ENCODE measurements around the gene FAM131B. TPM values are rescaled to one million over a fixed set of nuclear protein-coding genes. Genes with fewer than 3 reads are reported as not detected.

The FAM131B gene
- total RNA-seq, 1 donor: 3.2 TPM

GRCh38 chr7:143375298-143376034, 13.0 kb upstream of the FAM131B start:
- no peak for TF ChIP-seq CTCF (IDR thresholded peaks at IDR 0.05; ENCODE audit: insufficient read depth, low read length)
- no peak overlapping the region for H3K4me3 ChIP-seq (ENCODE audit: low read depth, low read length)
- no peak for DNase-seq (ENCODE audit: low read depth)

- no peak overlapping the region for H3K4me3 ChIP-seq (ENCODE audit: low read depth, low read length)
- DNase-seq (ENCODE audit: low read depth): no peak
- TF ChIP-seq CTCF (IDR thresholded peaks at IDR 0.05; ENCODE audit: insufficient read depth, low read length): no peak
Measured at GRCh38 chr7:143374561-143374960, 12.0 kb upstream of the FAM131B start.

DNA sequence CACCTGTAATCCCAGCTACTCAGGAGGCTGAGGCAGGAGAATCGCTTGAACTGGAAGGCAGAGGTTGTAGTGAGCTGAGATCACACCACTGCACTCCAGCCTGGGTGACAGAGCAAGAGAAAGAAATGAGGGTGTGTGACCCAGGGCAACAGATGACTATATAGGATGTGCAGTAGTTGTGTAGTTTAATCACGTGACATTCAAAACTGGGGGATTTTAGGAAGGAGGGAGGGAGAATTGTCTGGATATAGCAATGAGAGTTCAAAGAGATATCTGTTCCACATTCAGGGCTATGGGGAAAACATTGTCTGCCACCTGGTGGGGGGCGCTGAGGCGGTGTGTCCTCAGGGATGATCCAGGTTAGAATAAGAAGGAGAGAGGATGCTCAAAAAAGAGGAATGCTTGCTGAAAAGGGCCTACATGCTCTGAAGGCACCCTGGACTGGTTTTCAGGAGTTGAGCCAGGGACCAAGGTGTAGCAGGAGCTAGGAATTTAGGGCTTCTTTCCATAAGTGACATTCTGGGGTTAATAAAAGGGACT, 10.8 kb upstream of the FAM131B start:
- no peak for DNase-seq (ENCODE audit: low read depth)
- no peak for TF ChIP-seq CTCF (IDR thresholded peaks at IDR 0.05; ENCODE audit: insufficient read depth, low read length)
- H3K4me3 ChIP-seq (ENCODE audit: low read depth, low read length): no peak overlapping the region

- no peak overlapping the region for H3K4me3 ChIP-seq (ENCODE audit: low read depth, low read length)
- TF ChIP-seq CTCF (IDR thresholded peaks at IDR 0.05; ENCODE audit: insufficient read depth, low read length): no peak
- no peak for DNase-seq (ENCODE audit: low read depth)
Measured at GRCh38 chr7:143372070-143372469, 9.6 kb upstream of the FAM131B start.

- DNase-seq (ENCODE audit: low read depth): no peak
- TF ChIP-seq CTCF (IDR thresholded peaks at IDR 0.05; ENCODE audit: insufficient read depth, low read length): no peak
- no peak overlapping the region for H3K4me3 ChIP-seq (ENCODE audit: low read depth, low read length)
Measured at GRCh38 chr7:143369678-143370651, 7.5 kb upstream of the FAM131B start.

GRCh38 chr7:143368387-143368786, 5.9 kb upstream of the FAM131B start:
- no peak for TF ChIP-seq CTCF (IDR thresholded peaks at IDR 0.05; ENCODE audit: insufficient read depth, low read length)
- DNase-seq (ENCODE audit: low read depth): no peak
- no peak overlapping the region for H3K4me3 ChIP-seq (ENCODE audit: low read depth, low read length)
